ENCODE measurements around the gene BLOC1S6. TPM values are rescaled to one million over a fixed set of nuclear protein-coding genes. Genes with fewer than 3 reads are reported as not detected.

BLOC1S6 gene
- total RNA-seq = 65.4 and 69.2 TPM in 2 replicates

GRCh38 chr15:45587095-45587862 is at the start of gene BLOC1S6:
Gene BLOC1S6, plus strand, starts transcription at chr15:45587379. Its CDS starts 65 bp downstream, at chr15:45587444.

GRCh38 chr15:45634432-45635190 is 47.4 kb downstream of the BLOC1S6 start, which contains the start of gene SQOR:
Gene SQOR, plus strand, starts transcription at chr15:45635029. Its CDS starts 23,895 bp downstream, at chr15:45658924.

Other genes starting within 250 kb of the BLOC1S6 start
- 0.14 and 0.55 TPM in 2 replicates for gene GATM, start 208.8 kb upstream of the BLOC1S6 start, total RNA-seq
- 9.4 and 9.5 TPM in 2 replicates for gene SLC30A4, start 64.6 kb upstream of the BLOC1S6 start, total RNA-seq
- 96.5 and 226 TPM in 2 replicates for gene SQOR, start 47.6 kb downstream of the BLOC1S6 start, total RNA-seq